GM12865 (cell line): Measurements from ENCODE around the gene CDT1.

Experiments
- DNase-seq: peaks from one replicate; pipeline ENCODE4 v3.0.0; 2010; ENCODE audit warnings: low read depth
- H3K4me3 ChIP-seq: 2 replicates; pipeline ENCODE4 v1.5.1; 2011; ENCODE audit warnings: mild to moderate bottlenecking, low read depth, low read length, control low read depth
- TF ChIP-seq, protein P1 (sequence below): IDR thresholded peaks from 2 replicates; pipeline ENCODE4 v1.5.1; 2011; ENCODE audit warnings: low read length, control low read depth, low read depth, inconsistent platforms; ENCODE audit not compliant: insufficient read depth; ENCODE audit errors: missing control alignments

The CDT1 gene

DNA sequence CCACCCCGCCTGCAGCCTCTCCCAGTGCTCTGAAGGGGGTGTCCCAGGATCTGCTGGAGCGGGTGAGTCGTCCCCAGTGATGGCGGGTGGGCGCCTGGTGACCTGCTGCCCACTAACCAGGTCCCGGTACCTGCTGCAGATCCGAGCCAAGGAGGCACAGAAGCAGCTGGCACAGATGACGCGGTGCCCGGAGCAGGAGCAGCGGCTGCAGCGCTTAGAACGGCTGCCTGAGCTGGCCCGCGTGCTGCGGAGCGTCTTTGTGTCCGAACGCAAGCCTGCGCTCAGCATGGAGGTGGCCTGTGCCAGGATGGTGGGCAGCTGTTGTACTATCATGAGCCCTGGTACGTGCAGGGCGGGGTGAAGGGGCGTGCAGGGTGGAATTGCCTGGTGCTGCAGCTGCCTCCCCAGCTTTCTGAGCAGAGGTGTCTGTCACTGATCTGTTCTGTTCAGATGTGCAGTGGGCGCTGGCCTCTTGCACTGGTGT, 3.6 kb downstream of the CDT1 start:
- DNase-seq: no peak
- TF ChIP-seq, protein P1, sequence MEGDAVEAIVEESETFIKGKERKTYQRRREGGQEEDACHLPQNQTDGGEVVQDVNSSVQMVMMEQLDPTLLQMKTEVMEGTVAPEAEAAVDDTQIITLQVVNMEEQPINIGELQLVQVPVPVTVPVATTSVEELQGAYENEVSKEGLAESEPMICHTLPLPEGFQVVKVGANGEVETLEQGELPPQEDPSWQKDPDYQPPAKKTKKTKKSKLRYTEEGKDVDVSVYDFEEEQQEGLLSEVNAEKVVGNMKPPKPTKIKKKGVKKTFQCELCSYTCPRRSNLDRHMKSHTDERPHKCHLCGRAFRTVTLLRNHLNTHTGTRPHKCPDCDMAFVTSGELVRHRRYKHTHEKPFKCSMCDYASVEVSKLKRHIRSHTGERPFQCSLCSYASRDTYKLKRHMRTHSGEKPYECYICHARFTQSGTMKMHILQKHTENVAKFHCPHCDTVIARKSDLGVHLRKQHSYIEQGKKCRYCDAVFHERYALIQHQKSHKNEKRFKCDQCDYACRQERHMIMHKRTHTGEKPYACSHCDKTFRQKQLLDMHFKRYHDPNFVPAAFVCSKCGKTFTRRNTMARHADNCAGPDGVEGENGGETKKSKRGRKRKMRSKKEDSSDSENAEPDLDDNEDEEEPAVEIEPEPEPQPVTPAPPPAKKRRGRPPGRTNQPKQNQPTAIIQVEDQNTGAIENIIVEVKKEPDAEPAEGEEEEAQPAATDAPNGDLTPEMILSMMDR: no peak
- no peak overlapping the region for H3K4me3 ChIP-seq

- H3K4me3 ChIP-seq: no peak overlapping the region
- no peak for DNase-seq
- TF ChIP-seq, protein P1: no peak
These were observed 4.3 kb downstream of the CDT1 start for GRCh38 chr16:88807626-88808453.

- H3K4me3 ChIP-seq: no peak overlapping the region
- TF ChIP-seq, protein P1: no peak
- DNase-seq: peak; percentile 28
These were observed 5.6 kb downstream of the CDT1 start for GRCh38 chr16:88809068-88809675.

- TF ChIP-seq, protein P1: no peak
- peak overlapping the region; percentile 88 for H3K4me3 ChIP-seq
- peak; percentile 38 for DNase-seq
These were observed 6.1 kb downstream of the CDT1 start for GRCh38 chr16:88809676-88810165.

GRCh38 chr16:88810166-88810911, 6.8 kb downstream of the CDT1 start:
- TF ChIP-seq, protein P1: no peak
- peak; percentile 64 for DNase-seq

DNA sequence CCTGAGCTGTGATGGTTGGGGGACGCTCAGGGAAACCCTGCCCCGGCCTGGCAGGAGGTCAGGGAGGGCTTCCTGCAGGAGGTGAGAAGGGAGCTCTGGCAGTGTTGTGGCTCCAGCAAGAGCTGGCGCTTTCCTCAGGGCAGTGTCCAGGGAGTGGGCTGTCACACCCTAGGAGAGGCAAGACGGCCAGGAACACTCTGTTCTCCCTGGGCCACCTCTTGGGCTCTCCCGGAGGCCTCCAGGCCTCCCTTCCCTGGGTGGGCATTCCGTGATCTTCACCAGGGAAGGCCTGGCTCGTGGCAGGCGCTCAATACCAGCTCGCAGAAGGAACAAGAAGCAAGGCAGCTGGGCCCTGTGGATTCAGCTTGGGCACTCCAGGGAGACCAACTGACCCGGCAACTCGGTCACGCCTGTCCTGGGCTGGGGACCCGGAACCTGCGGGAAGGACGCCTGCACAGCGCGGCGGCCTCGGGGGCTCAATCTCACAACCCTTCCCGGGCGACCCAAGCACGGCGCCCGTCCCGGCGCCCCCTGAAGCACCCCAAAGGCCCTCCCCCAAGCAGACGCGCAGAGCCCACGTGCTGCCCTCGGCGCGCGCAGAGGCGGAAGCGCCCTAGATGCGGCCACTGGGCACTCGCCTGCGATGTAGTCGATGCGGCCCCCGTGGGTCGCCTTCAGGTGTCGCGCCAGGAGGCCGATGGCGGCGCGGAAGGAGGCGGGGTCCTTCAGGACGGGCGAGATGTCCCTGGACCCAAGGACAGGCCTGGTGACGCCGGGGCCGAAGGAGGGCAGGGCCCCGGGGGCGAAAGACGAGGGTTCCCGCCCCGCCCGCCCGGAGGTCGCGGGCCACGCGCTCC, 7.6 kb downstream of the CDT1 start:
- DNase-seq: peak; percentile 89
- TF ChIP-seq, protein P1: no peak
- peak overlapping the region; percentile 88 for H3K4me3 ChIP-seq

More at GRCh38 chr16:88810166-88810911, 6.8 kb downstream of the CDT1 start:
- peak overlapping the region; percentile 88 for H3K4me3 ChIP-seq
